ENCODE results near the gene COPG2. TPM values are rescaled to one million over a fixed set of nuclear protein-coding genes. Genes with fewer than 3 reads are reported as not detected.
"Not testable (repeated sequence)": the region's sequence is repeated elsewhere in the genome, so short reads cannot be mapped to it uniquely, and the experiment has no call there.

Gene COPG2
- total and polyA plus RNA-seq, 2 of the 8 experiments (the other 6 are each of a cell fraction or from before 2014, with no cell fraction given) = 50.3 to 53.1 TPM

DNA sequence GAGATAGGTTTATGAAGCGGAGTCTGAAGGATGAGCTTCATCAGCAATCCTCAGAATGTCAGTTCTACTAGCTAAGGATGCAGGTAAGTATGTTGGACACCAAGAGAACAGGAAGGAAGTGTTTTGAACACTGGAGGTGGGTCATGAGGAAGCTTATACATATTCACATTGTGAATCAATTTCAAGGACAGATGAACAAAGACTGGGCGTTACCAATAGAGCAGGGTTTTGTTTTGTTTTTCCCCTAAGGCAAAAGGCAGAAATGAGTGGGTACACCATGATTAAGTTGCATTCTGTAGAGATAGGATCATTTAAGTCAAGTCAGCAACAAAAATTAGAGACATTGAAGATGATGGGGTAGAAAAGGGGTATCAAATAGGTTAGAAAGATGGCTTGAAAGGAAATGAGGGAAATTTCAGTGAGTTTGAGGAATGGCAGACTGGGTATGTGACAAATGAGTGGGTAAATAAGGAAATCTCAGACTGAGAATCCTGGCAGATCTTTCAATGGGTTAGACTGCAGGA is 125.0 kb downstream of the COPG2 start (continued):
- TF ChIP-seq CBX5 (IDR thresholded peaks at IDR 0.05; ENCODE audit: low read depth, low read length) (no peak), BACH1 (IDR thresholded peaks at IDR 0.05; ENCODE audit: low read length) (no peak), FOSL1 (IDR thresholded peaks at IDR 0.05; ENCODE audit: insufficient read depth, low read depth, low read length) (no peak), TBP (IDR thresholded peaks at IDR 0.05; ENCODE audit: low read depth, low read length) (no peak)

GRCh38 chr7:130542297-130542696 is 126.3 kb downstream of the COPG2 start:
- H3K4me2 ChIP-seq (ENCODE audit: insufficient read depth in 1 of 2, low read depth in 2 of 2, low read length in 2 of 2); H3K9me3 ChIP-seq (ENCODE audit: insufficient read depth in 2 of 2, low read depth in 1 of 2, low read length in 1 of 2); POLR2A ChIA-PET (ENCODE audit: partially characterized antibody); H3K4me1 ChIP-seq (replicated peaks in 1 of 4; ENCODE audit: control insufficient read depth in 3 of 4, insufficient read depth in 4 of 4, low read length in 3 of 4); H3K9ac ChIP-seq (replicated peaks in 1 of 4; ENCODE audit: extremely low read depth in 1 of 4, low read depth in 3 of 4, low read length in 3 of 4); H2BK120ac ChIP-seq (replicated peaks; ENCODE audit: low read depth, low read length); H2AK5ac ChIP-seq (ENCODE audit: low read depth, low read length); H4K8ac ChIP-seq (ENCODE audit: extremely low read depth, insufficient read depth, low read length); FAIRE-seq; H2AFZ ChIP-seq (ENCODE audit: low read length); H3K14ac ChIP-seq (ENCODE audit: insufficient read length); H2BK20ac ChIP-seq (ENCODE audit: low read length); H3K4me3 ChIP-seq (ENCODE audit: extremely low read depth in 1 of 4, insufficient read depth in 2 of 4, low read depth in 3 of 4, low read length in 4 of 4); H3K18ac ChIP-seq (ENCODE audit: extremely low read depth, low read length); H3K79me1 ChIP-seq (ENCODE audit: low read depth, low read length); H2BK12ac ChIP-seq (ENCODE audit: low read depth, low read length); H4K91ac ChIP-seq (replicated peaks; ENCODE audit: insufficient read length, low read length); H3K79me2 ChIP-seq (ENCODE audit: control insufficient read depth in 1 of 2, insufficient read depth in 2 of 2, low read length in 2 of 2); CTCF ChIA-PET (ENCODE audit: partially characterized antibody); H3K27me3 ChIP-seq (replicated peaks in 1 of 4; ENCODE audit: control insufficient read depth in 3 of 4, extremely low read depth in 1 of 4, insufficient read depth in 3 of 4, low read length in 3 of 4); H3K27ac ChIP-seq (ENCODE audit: low read depth, low read length); H2BK15ac ChIP-seq (ENCODE audit: low read length); H3K23me2 ChIP-seq (ENCODE audit: low read depth, low read length); H3K36me3 ChIP-seq (ENCODE audit: control insufficient read depth in 2 of 4, insufficient read depth in 4 of 4, low read length in 3 of 4); H4K5ac ChIP-seq (ENCODE audit: insufficient read length, low read depth, low read length); H3K23ac ChIP-seq (ENCODE audit: insufficient read length); H3K4ac ChIP-seq (replicated peaks; ENCODE audit: insufficient read length, low read depth, low read length); H2BK5ac ChIP-seq (ENCODE audit: low read depth, low read length); H4K20me1 ChIP-seq (replicated peaks in 1 of 2; ENCODE audit: control insufficient read depth in 1 of 2, insufficient read depth in 2 of 2, low read length in 2 of 2); H3K56ac ChIP-seq (replicated peaks; ENCODE audit: insufficient read length, low read depth, low read length): not testable (repeated sequence)
- peak in 1 of 2 experiments; percentile 17 for DNase-seq (ENCODE audit: low read depth in 1 of 2, low spot score in 2 of 2)
- WGBS, 2 experiments (ENCODE audit: extremely low coverage in 1 of 2, insufficient coverage in 1 of 2, insufficient read length in 1 of 2, insufficient replicate concordance in 2 of 2, low coverage in 1 of 2, low lambda C conversion rate in 2 of 2, missing lambda C conversion rate in 1 of 2) = 91% methylated on average over 4 of the region's 4 CpGs; no CpG with 5 or more reads in 1 of the 2 experiments

All from H1 (cell line).